Measurements from ENCODE around the gene JPT2. TPM values are rescaled to one million over a fixed set of nuclear protein-coding genes. Genes with fewer than 3 reads are reported as not detected.
A peak's percentile ranks its signal among the peaks of the same experiment; 100 is the strongest.
"Not testable (repeated sequence)": the region's sequence is repeated elsewhere in the genome, so short reads cannot be mapped to it uniquely, and the experiment has no call there.

Gene JPT2
- total RNA-seq, 1 donor from 2014 or later: 33.1 TPM

GRCh38 chr16:1705688-1706385, 27.8 kb downstream of the JPT2 start, which contains the start of gene MAPK8IP3:
Gene MAPK8IP3, plus strand, starts transcription at chr16:1706195. Its CDS starts 145 bp downstream, at chr16:1706340.
- DNase-seq (ENCODE audit: low spot score) (peak; percentile 95), ATAC-seq (peak; percentile 95)

- DNase-seq (ENCODE audit: low spot score): no peak
- ATAC-seq: peak; percentile 20
Measured at GRCh38 chr16:1706386-1707192, 28.5 kb downstream of the JPT2 start.

GRCh38 chr16:1707193-1707790, 29.2 kb downstream of the JPT2 start:
- peak; percentile 1 for ATAC-seq

GRCh38 chr16:1708083-1708767, 30.1 kb downstream of the JPT2 start:
- DNase-seq (ENCODE audit: low spot score) (no peak), ATAC-seq (no peak)

More at GRCh38 chr16:1707193-1707790, 29.2 kb downstream of the JPT2 start:
- DNase-seq (ENCODE audit: low spot score): no peak

- DNase-seq (ENCODE audit: low spot score): no peak
- ATAC-seq: no peak
Measured at GRCh38 chr16:1708768-1709180, 30.7 kb downstream of the JPT2 start.

- DNase-seq (ENCODE audit: low spot score) (no peak), ATAC-seq (no peak)
Measured at GRCh38 chr16:1709356-1709755, 31.3 kb downstream of the JPT2 start.

- DNase-seq (ENCODE audit: low spot score) (no peak), ATAC-seq (no peak)
Measured at GRCh38 chr16:1710811-1711507, 32.9 kb downstream of the JPT2 start.

- ATAC-seq (no peak), DNase-seq (ENCODE audit: low spot score) (no peak)
Measured at GRCh38 chr16:1712791-1713261, 34.7 kb downstream of the JPT2 start.

GRCh38 chr16:1713331-1713730, 35.3 kb downstream of the JPT2 start:
- ATAC-seq (no peak), DNase-seq (ENCODE audit: low spot score) (no peak)

- DNase-seq (ENCODE audit: low spot score): no peak
- no peak for ATAC-seq
Measured at GRCh38 chr16:1713933-1714332, 35.9 kb downstream of the JPT2 start.

- no peak for DNase-seq (ENCODE audit: low spot score)
- peak; percentile 64 for ATAC-seq
Measured at GRCh38 chr16:1715220-1715619, 37.1 kb downstream of the JPT2 start.

- DNase-seq (ENCODE audit: low spot score); ATAC-seq: not testable (repeated sequence)
Measured at GRCh38 chr16:1718236-1718635, 40.2 kb downstream of the JPT2 start.

GRCh38 chr16:1719559-1720229, 41.6 kb downstream of the JPT2 start:
- ATAC-seq: peak; percentile 59
- not testable (repeated sequence) for DNase-seq (ENCODE audit: low spot score)

- DNase-seq (ENCODE audit: low spot score): no peak
- no peak for ATAC-seq
Measured at GRCh38 chr16:1721372-1721771, 43.3 kb downstream of the JPT2 start.

GRCh38 chr16:1723450-1724147, 45.5 kb downstream of the JPT2 start:
- ATAC-seq (peak; percentile 80), DNase-seq (ENCODE audit: low spot score) (no peak)

- ATAC-seq: no peak
- DNase-seq (ENCODE audit: low spot score): no peak
Measured at GRCh38 chr16:1724491-1724890, 46.4 kb downstream of the JPT2 start.

GRCh38 chr16:1726661-1727502, 48.8 kb downstream of the JPT2 start:
- ATAC-seq (no peak), DNase-seq (ENCODE audit: low spot score) (no peak)
